Aorta (tissue), 5 donors: ENCODE measurements around the gene NDOR1. TPM values are rescaled to one million over a fixed set of nuclear protein-coding genes. Genes with fewer than 3 reads are reported as not detected.

Experiments used
- ATAC-seq: fragments of 200-7000 bp; cut with Tn5 transposase; one replicate; pipeline ENCODE4 v1.9.1; 2022; ENCODE audit warnings: moderate library complexity; ENCODE audit not compliant: low FRiP score
- DNase-seq, 2 donors: peaks; one replicate each; pipeline ENCODE4 v3.0.0-alpha.2; 2020
- H3K27ac ChIP-seq, 2 donors: one replicate each; pipeline ENCODE4 v1.5.1; 2013; ENCODE audit warnings: low read length in 2 of 2, mild to moderate bottlenecking in 2 of 2, moderate library complexity in 2 of 2, control low read depth in 1 of 2, inconsistent platforms in 1 of 2, low read depth in 1 of 2
- H3K27me3 ChIP-seq, 2 donors: one replicate each; pipeline ENCODE4 v1.6.1; 2013; ENCODE audit warnings: control low read depth in 1 of 2, low read length in 1 of 2, mild to moderate bottlenecking in 1 of 2, moderate library complexity in 1 of 2; ENCODE audit not compliant: insufficient read depth in 2 of 2, control insufficient read depth in 1 of 2
- H3K36me3 ChIP-seq, 2 donors: one replicate each; pipeline ENCODE4 v1.6.1; 2013; ENCODE audit warnings: control low read depth in 1 of 2, low read length in 1 of 2, mild to moderate bottlenecking in 1 of 2; ENCODE audit not compliant: insufficient read depth in 2 of 2, control insufficient read depth in 1 of 2
- H3K4me1 ChIP-seq, 2 donors: one replicate each; pipeline ENCODE4 v1.6.1; 2013; ENCODE audit warnings: low read length in 2 of 2, control low read depth in 1 of 2, mild to moderate bottlenecking in 1 of 2, moderate library complexity in 1 of 2; ENCODE audit not compliant: insufficient read depth in 2 of 2, control insufficient read depth in 1 of 2
- H3K4me3 ChIP-seq, 2 donors: one replicate each; pipeline ENCODE4 v1.5.1; 2013; ENCODE audit warnings: low read length in 2 of 2, control low read depth in 1 of 2, mild to moderate bottlenecking in 1 of 2
- H3K9me3 ChIP-seq: one replicate; pipeline ENCODE4 v1.6.1; 2013; ENCODE audit warnings: mild to moderate bottlenecking, low read length; ENCODE audit not compliant: control insufficient read depth
- WGBS, 2 donors: extraction: QIAGEN DNeasy Blood & Tissue Kit; methylation state at CpG; one replicate each; pipeline ENCODE4 v1.1.7; 2013; 5-methylcytosine and 5-hydroxymethylcytosine counted together
- intact Hi-C, 2 donors: fragments of 100-400 bp; cut with DNase I; formaldehyde crosslinking; loops; one replicate each; pipeline versions ENCODE4 v1.14.2 to v1.15.0; 2022
- polyA plus RNA-seq, 2 donors: library from polyadenylated mRNA; stranded (reverse); fragments of 200-250 nt; gene quantifications; one replicate each; pipeline ENCODE4 v1.2.3, GENCODE V29; 2013
- total RNA-seq, 2 donors: library from RNA; stranded (reverse); fragmentation: NEBNext Ultra II Directional; extraction: Animal tissue kit (Norgen Biotek cat#: 25700); gene quantifications; one replicate each; pipeline ENCODE4 v1.2.1, GENCODE V29; 2021
- donor health status: healthy with polysubstance abuse.
- donor health status: Bipolar disorder and iron deficiency.
- donor health status: DM: no; HTN: no; CAD: no.
- donor health status: DM: no; HTN: no; CAD: no.
- donor health status: DM: yes; HTN: yes; CAD: no.

The NDOR1 gene
- total and polyA plus RNA-seq, 4 donors, result 3.0 to 20.4 (median 12.1) TPM

- no peak overlapping the region for H3K27ac ChIP-seq
- H3K4me3 ChIP-seq, result no peak overlapping the region
- DNase-seq, result no peak
- H3K9me3 ChIP-seq, result no peaks in the 10 kb centered on the region
- ATAC-seq, result no peak
- no peaks in the 10 kb centered on the region for H3K27me3 ChIP-seq
- H3K4me1 ChIP-seq, result no peaks in the 10 kb centered on the region
- intact Hi-C loops, result no loop called here
- no peaks in the 10 kb centered on the region for H3K36me3 ChIP-seq
- WGBS, 2 donors, result 62 to 70% methylated on average over 10 of the region's 10 CpGs
Measured at GRCh38 chr9:137232101-137232500, 26.6 kb downstream of the NDOR1 start.

GRCh38 chr9:137232510-137232909 is 27.0 kb downstream of the NDOR1 start:
- no peak overlapping the region for H3K4me3 ChIP-seq
- no peaks in the 10 kb centered on the region for H3K36me3 ChIP-seq
- DNase-seq, result no peak
- H3K27ac ChIP-seq, result no peak overlapping the region
- WGBS, 2 donors, result 70 to 80% methylated on average over 23 to 24 of the region's 24 CpGs
- intact Hi-C loops, result no loop called here
- H3K9me3 ChIP-seq, result no peaks in the 10 kb centered on the region
- ATAC-seq, result no peak
- H3K4me1 ChIP-seq, result no peaks in the 10 kb centered on the region
- no peaks in the 10 kb centered on the region for H3K27me3 ChIP-seq

- ATAC-seq (no peak), DNase-seq (no peak)
- Histone ChIP-seq H3K27ac (no peak overlapping the region), H3K27me3 (no peaks in the 10 kb centered on the region), H3K4me3 (no peak overlapping the region), H3K4me1 (no peaks in the 10 kb centered on the region), H3K9me3 (no peaks in the 10 kb centered on the region), H3K36me3 (no peaks in the 10 kb centered on the region)
- intact Hi-C loops, result no loop called here
- WGBS, 2 donors, result 73 to 78% methylated on average over 34 to 40 of the region's 40 CpGs
Measured at GRCh38 chr9:137233143-137233980, 27.9 kb downstream of the NDOR1 start.

- ATAC-seq (no peak), DNase-seq (no peak)
- intact Hi-C loops, result no loop called here
- no peaks in the 10 kb centered on the region for H3K27me3 ChIP-seq
- 61 to 70% methylated on average over 40 of the region's 40 CpGs for WGBS, 2 donors
- H3K4me3 ChIP-seq, result no peak overlapping the region
- H3K36me3 ChIP-seq, result no peaks in the 10 kb centered on the region
- H3K9me3 ChIP-seq, result no peaks in the 10 kb centered on the region
- no peaks in the 10 kb centered on the region for H3K4me1 ChIP-seq
- H3K27ac ChIP-seq, result no peak overlapping the region
Measured at GRCh38 chr9:137234055-137234697, 28.7 kb downstream of the NDOR1 start.

- DNase-seq, result no peak
- H3K9me3 ChIP-seq, result no peaks in the 10 kb centered on the region
- no peak for ATAC-seq
- H3K36me3 ChIP-seq, result no peaks in the 10 kb centered on the region
- H3K27me3 ChIP-seq, result no peaks in the 10 kb centered on the region
- H3K4me3 ChIP-seq, result no peak overlapping the region
- no peak overlapping the region for H3K27ac ChIP-seq
- intact Hi-C loops, result no loop called here
- WGBS, 2 donors, result 65 to 80% methylated on average over 17 to 18 of the region's 18 CpGs
- no peaks in the 10 kb centered on the region for H3K4me1 ChIP-seq
Measured at GRCh38 chr9:137234758-137235423, 29.4 kb downstream of the NDOR1 start.

- DNase-seq, result no peak
- ATAC-seq, result no peak
- WGBS, 2 donors, result 70 to 78% methylated on average over 34 to 35 of the region's 35 CpGs
- intact Hi-C loops, result no loop called here
- Histone ChIP-seq H3K27ac (no peak overlapping the region), H3K36me3 (no peaks in the 10 kb centered on the region), H3K4me3 (no peak overlapping the region), H3K9me3 (no peaks in the 10 kb centered on the region), H3K27me3 (no peaks in the 10 kb centered on the region), H3K4me1 (no peaks in the 10 kb centered on the region)
Measured at GRCh38 chr9:137235424-137236237, 30.1 kb downstream of the NDOR1 start.

- 15 to 16% methylated on average over 31 of the region's 31 CpGs for WGBS, 2 donors
- peak; percentile 60 for ATAC-seq
- Histone ChIP-seq H3K27me3 (peaks cover 0 to 2% of the 10 kb centered on the region in 2 donors), H3K4me1 (no peaks in the 10 kb centered on the region), H3K9me3 (no peaks in the 10 kb centered on the region), H3K27ac (no peak overlapping the region), H3K4me3 (no peak overlapping the region), H3K36me3 (no peaks in the 10 kb centered on the region)
- intact Hi-C loops, result no loop called here
- DNase-seq, result peak; percentile 86 to 95
Measured at GRCh38 chr9:137236238-137236935, 30.9 kb downstream of the NDOR1 start.

- H3K27ac ChIP-seq, result no peak overlapping the region
Measured at GRCh38 chr9:137236936-137237421, 31.5 kb downstream of the NDOR1 start.

More at GRCh38 chr9:137236936-137237421, 31.5 kb downstream of the NDOR1 start:
- Histone ChIP-seq H3K4me1 (no peaks in the 10 kb centered on the region), H3K9me3 (no peaks in the 10 kb centered on the region), H3K4me3 (no peak overlapping the region), H3K27me3 (peaks cover 0 to 2% of the 10 kb centered on the region in 2 donors), H3K36me3 (no peaks in the 10 kb centered on the region)
- 50 to 63% methylated on average over 9 to 11 of the region's 11 CpGs for whole genome bisulfite sequencing, 2 donors
- intact Hi-C loops, result no loop called here
- ATAC-seq (no peak), DNase-seq (no peak)
